DND-41 (cell line): Measurements from ENCODE around the gene KIAA1671.

Experiments used
- ATAC-seq: fragments of 200-7000 bp; cut with Tn5 transposase; 3 replicates; pipeline ENCODE4 v1.9.1; 2021; ENCODE audit warnings: low read depth; ENCODE audit not compliant: insufficient read depth
- DNase-seq: peaks from one replicate; pipeline ENCODE4 v3.0.0-alpha.2; 2020
- H2AFZ ChIP-seq: 2 replicates; pipeline ENCODE4 v1.6.0; 2012; ENCODE audit warnings: low read depth, low read length
- H3K27ac ChIP-seq: 2 replicates; pipeline ENCODE4 v1.5.1; 2012; ENCODE audit warnings: low read length, inconsistent platforms
- H3K27me3 ChIP-seq: fragments of 200-600 bp; sonication (generic); 2 replicates; pipeline ENCODE4 v1.6.0; 2012; ENCODE audit warnings: low read length, mild to moderate bottlenecking, inconsistent platforms; ENCODE audit not compliant: insufficient read depth, poor library complexity
- H3K36me3 ChIP-seq: 2 replicates; pipeline ENCODE4 v1.5.1; 2012; ENCODE audit warnings: low read length, inconsistent platforms; ENCODE audit not compliant: insufficient read depth
- H3K4me1 ChIP-seq: 2 replicates; pipeline ENCODE4 v1.5.1; 2012; ENCODE audit warnings: mild to moderate bottlenecking, low read length; ENCODE audit not compliant: insufficient read depth
- H3K4me2 ChIP-seq: 2 replicates; pipeline ENCODE4 v1.6.0; 2012; ENCODE audit warnings: mild to moderate bottlenecking, moderate library complexity, low read length, inconsistent platforms; ENCODE audit not compliant: insufficient read depth
- H3K4me3 ChIP-seq, 2 experiments: fragments of 200-600 bp in 1 of 2; shearing (Covaris generic) in 1 of 2; 2 replicates each; pipeline ENCODE4 v1.5.1; 2012 to 2016; ENCODE audit warnings: inconsistent platforms in 2 of 2, low read length in 2 of 2, mild to moderate bottlenecking in 2 of 2, low read depth in 1 of 2, moderate library complexity in 1 of 2
- H3K79me2 ChIP-seq: 2 replicates; pipeline ENCODE4 v1.6.0; 2012; ENCODE audit warnings: low read length, inconsistent platforms; ENCODE audit not compliant: insufficient read depth
- H3K9ac ChIP-seq: 2 replicates; pipeline ENCODE4 v1.6.0; 2012; ENCODE audit warnings: low read depth, mild to moderate bottlenecking, inconsistent platforms, low read length, moderate library complexity
- H3K9me3 ChIP-seq: 2 replicates; pipeline ENCODE4 v1.5.1; 2012; ENCODE audit warnings: low read length, moderate library complexity, mild to moderate bottlenecking, inconsistent platforms; ENCODE audit not compliant: insufficient read depth, severe bottlenecking
- H4K20me1 ChIP-seq: 2 replicates; pipeline ENCODE4 v1.6.0; 2012; ENCODE audit warnings: low read length; ENCODE audit not compliant: insufficient read depth
- EZH2 ChIP-seq: IDR thresholded peaks from 3 replicates; pipeline ENCODE4 v1.6.1; 2012; ENCODE audit warnings: borderline replicate concordance, low read depth, mild to moderate bottlenecking, moderate library complexity, low read length, inconsistent platforms; ENCODE audit not compliant: severe bottlenecking
- TF ChIP-seq, protein P1 (sequence below): IDR thresholded peaks from 2 replicates; pipeline ENCODE4 v1.5.1; 2012; ENCODE audit warnings: borderline replicate concordance, low read length, moderate library complexity, mild to moderate bottlenecking; ENCODE audit not compliant: poor library complexity, severe bottlenecking; ENCODE audit errors: extremely low read depth

Gene KIAA1671

DNA sequence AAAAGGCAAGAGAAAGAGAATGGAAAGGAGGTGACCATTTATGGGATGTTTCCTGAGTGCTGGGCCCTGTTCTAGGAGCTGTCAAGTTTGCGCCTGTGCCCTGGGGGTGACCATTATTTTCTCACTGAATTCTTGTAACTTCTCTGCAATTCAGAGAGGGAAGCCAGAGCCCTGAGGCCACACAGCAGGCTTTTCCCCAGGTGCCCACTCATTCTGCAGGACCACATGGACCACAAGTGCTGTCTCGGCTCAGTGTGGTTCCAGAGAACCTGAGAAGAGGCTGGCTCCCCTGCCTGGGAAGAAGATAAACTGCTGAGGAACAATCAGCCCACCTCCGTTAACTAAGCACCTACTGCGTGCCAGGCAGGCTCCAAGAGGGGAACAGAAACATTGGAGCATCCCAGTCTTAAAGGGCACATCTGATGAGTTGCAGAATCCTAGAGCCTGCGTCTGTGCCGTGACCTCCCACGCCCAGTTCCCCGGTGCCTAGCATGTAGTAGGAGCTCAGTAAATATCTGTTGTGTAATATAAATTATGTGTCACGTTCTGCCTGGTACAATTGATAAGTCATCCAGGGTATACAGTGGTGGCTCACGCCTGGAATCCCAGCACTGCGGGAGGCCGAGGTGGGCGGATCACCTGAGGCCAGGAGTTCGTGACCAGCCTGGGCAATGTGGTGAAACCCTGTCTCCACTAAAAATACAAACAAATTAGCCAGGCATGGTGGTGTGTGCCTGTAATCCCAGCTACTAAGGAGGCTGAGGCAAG lies 215.5 kb downstream of the KIAA1671 start:
- H3K9me3 ChIP-seq: no peaks in the 10 kb centered on the region
- no peak overlapping the region for H3K4me2 ChIP-seq
- no peaks in the 10 kb centered on the region for H3K36me3 ChIP-seq
- H3K79me2 ChIP-seq: no peaks in the 10 kb centered on the region
- no peak for ATAC-seq
- H3K4me1 ChIP-seq: no peaks in the 10 kb centered on the region
- no peak overlapping the region for H3K4me3 ChIP-seq
- H3K27ac ChIP-seq: no peak overlapping the region
- TF ChIP-seq, protein P1, sequence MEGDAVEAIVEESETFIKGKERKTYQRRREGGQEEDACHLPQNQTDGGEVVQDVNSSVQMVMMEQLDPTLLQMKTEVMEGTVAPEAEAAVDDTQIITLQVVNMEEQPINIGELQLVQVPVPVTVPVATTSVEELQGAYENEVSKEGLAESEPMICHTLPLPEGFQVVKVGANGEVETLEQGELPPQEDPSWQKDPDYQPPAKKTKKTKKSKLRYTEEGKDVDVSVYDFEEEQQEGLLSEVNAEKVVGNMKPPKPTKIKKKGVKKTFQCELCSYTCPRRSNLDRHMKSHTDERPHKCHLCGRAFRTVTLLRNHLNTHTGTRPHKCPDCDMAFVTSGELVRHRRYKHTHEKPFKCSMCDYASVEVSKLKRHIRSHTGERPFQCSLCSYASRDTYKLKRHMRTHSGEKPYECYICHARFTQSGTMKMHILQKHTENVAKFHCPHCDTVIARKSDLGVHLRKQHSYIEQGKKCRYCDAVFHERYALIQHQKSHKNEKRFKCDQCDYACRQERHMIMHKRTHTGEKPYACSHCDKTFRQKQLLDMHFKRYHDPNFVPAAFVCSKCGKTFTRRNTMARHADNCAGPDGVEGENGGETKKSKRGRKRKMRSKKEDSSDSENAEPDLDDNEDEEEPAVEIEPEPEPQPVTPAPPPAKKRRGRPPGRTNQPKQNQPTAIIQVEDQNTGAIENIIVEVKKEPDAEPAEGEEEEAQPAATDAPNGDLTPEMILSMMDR: no peak
- TF ChIP-seq EZH2: no peak
- no peak for DNase-seq
- no peak overlapping the region for H2AFZ ChIP-seq
- no peaks in the 10 kb centered on the region for H4K20me1 ChIP-seq
- no peak overlapping the region for H3K9ac ChIP-seq
- peaks cover 8% of the 10 kb centered on the region for H3K27me3 ChIP-seq

- no peak for TF ChIP-seq EZH2
- TF ChIP-seq, protein P1: no peak
- H3K4me1 ChIP-seq: no peaks in the 10 kb centered on the region
- no peak overlapping the region for H3K4me3 ChIP-seq
- H4K20me1 ChIP-seq: no peaks in the 10 kb centered on the region
- no peaks in the 10 kb centered on the region for H3K36me3 ChIP-seq
- H3K27ac ChIP-seq: no peak overlapping the region
- DNase-seq (no peak), ATAC-seq (no peak)
- H3K27me3 ChIP-seq: peaks cover 8% of the 10 kb centered on the region
- no peak overlapping the region for H3K9ac ChIP-seq
- H3K79me2 ChIP-seq: no peaks in the 10 kb centered on the region
- H3K9me3 ChIP-seq: no peaks in the 10 kb centered on the region
- H2AFZ ChIP-seq: no peak overlapping the region
- H3K4me2 ChIP-seq: no peak overlapping the region
Measured at GRCh38 chr22:25169278-25170031, 216.9 kb downstream of the KIAA1671 start.

DNA sequence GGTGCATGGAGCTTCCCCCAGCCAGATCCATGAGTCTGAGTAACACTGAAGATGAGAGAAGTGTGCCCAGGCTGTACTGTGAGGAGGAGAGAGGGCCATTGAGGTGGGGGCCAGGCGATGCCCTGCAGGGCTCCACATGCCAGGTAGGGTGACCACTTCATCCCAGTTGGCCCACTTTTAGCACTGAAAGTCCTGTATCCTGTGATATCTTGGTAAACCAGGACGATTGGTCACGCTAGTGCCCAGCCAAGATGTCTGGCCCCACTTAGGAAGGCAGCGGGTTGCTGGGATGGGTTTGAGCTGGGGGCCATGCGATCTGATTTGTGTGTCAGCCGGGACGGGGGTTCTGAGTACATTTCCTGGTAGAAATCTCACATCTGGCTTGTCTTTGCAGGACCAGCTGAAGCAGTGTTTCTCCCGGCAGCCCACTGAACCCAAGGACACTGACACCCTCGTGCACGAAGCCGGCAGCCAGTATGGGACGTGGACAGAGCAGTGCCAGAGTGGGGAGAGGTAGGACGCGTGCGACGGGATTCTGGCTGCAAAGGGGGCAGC lies 218.0 kb downstream of the KIAA1671 start:
- no peaks in the 10 kb centered on the region for H4K20me1 ChIP-seq

More for the DNA sequence above, 218.0 kb downstream of the KIAA1671 start:
- H3K79me2 ChIP-seq: no peaks in the 10 kb centered on the region
- DNase-seq (no peak), ATAC-seq (no peak)
- H3K9me3 ChIP-seq: no peaks in the 10 kb centered on the region
- no peak overlapping the region for H2AFZ ChIP-seq
- H3K27me3 ChIP-seq: peaks cover 6% of the 10 kb centered on the region
- no peak overlapping the region for H3K4me2 ChIP-seq
- TF ChIP-seq, protein P1: no peak
- no peak for TF ChIP-seq EZH2
- no peaks in the 10 kb centered on the region for H3K36me3 ChIP-seq
- no peaks in the 10 kb centered on the region for H3K4me1 ChIP-seq
- H3K4me3 ChIP-seq: no peak overlapping the region
- no peak overlapping the region for H3K9ac ChIP-seq
- H3K27ac ChIP-seq: no peak overlapping the region
